ENCODE results near the gene SAMD4A.

Gene SAMD4A

GRCh38 chr14:54565785-54566409 lies 1.0 kb upstream of the SAMD4A start:
- peak; percentile 72 to 75 for DNase-seq

GRCh38 chr14:54567224-54567638 lies 303 bp downstream of the SAMD4A start:
- DNase-seq = no peak

GRCh38 chr14:54567639-54568561 lies 972 bp downstream of the SAMD4A start:
- peak; percentile 39 to 56 for DNase-seq

- DNase-seq = no peak
Measured at GRCh38 chr14:54568821-54569595, 2.1 kb downstream of the SAMD4A start.

GRCh38 chr14:54570047-54570446 lies 3.1 kb downstream of the SAMD4A start:
- no peak for DNase-seq

GRCh38 chr14:54570631-54571415 lies 3.9 kb downstream of the SAMD4A start:
- no peak for DNase-seq

GRCh38 chr14:54572316-54572715 lies 5.4 kb downstream of the SAMD4A start:
- DNase-seq = peak in 1 of 2 donors; percentile 11

- DNase-seq = no peak
Measured at GRCh38 chr14:54574528-54574927, 7.6 kb downstream of the SAMD4A start.

- no peak for DNase-seq
Measured at GRCh38 chr14:54577494-54577893, 10.6 kb downstream of the SAMD4A start.

GRCh38 chr14:54577977-54578376 lies 11.0 kb downstream of the SAMD4A start:
- DNase-seq = no peak

GRCh38 chr14:54579621-54580020 lies 12.7 kb downstream of the SAMD4A start:
- DNase-seq = no peak

- no peak for DNase-seq
Measured at GRCh38 chr14:54580933-54581332, 14.0 kb downstream of the SAMD4A start.

GRCh38 chr14:54582334-54582733 lies 15.4 kb downstream of the SAMD4A start:
- no peak for DNase-seq

- DNase-seq = no peak
Measured at GRCh38 chr14:54584097-54584496, 17.2 kb downstream of the SAMD4A start.

GRCh38 chr14:54585214-54585613 lies 18.3 kb downstream of the SAMD4A start:
- no peak for DNase-seq

- no peak for DNase-seq
Measured at GRCh38 chr14:54589076-54589475, 22.1 kb downstream of the SAMD4A start.

- DNase-seq = no peak
Measured at GRCh38 chr14:54589843-54590242, 22.9 kb downstream of the SAMD4A start.

GRCh38 chr14:54590481-54590880 lies 23.6 kb downstream of the SAMD4A start:
- no peak for DNase-seq

GRCh38 chr14:54591461-54591860 lies 24.5 kb downstream of the SAMD4A start:
- DNase-seq = no peak

GRCh38 chr14:54591866-54592265 lies 24.9 kb downstream of the SAMD4A start:
- no peak for DNase-seq

GRCh38 chr14:54593860-54594259 lies 26.9 kb downstream of the SAMD4A start:
- no peak for DNase-seq

- DNase-seq = no peak
Measured at GRCh38 chr14:54594537-54594936, 27.6 kb downstream of the SAMD4A start.
